WI38 (cell line): Measurements from ENCODE around the gene MFNG.

Experiments
- H3K4me3 ChIP-seq: 2 replicates; pipeline ENCODE4 v1.5.1; 2011; ENCODE audit warnings: low read depth, mild to moderate bottlenecking, control low read depth, low read length
- CTCF ChIP-seq: IDR thresholded peaks from 2 replicates; pipeline ENCODE4 v1.5.1; 2012; ENCODE audit warnings: low read depth, mild to moderate bottlenecking, control low read depth, low read length

MFNG gene

GRCh38 chr22:37498289-37498909 lies 12.2 kb upstream of the MFNG start:
- H3K4me3 ChIP-seq, result no peak overlapping the region
- no peak for TF ChIP-seq CTCF

- no peak overlapping the region for H3K4me3 ChIP-seq
- TF ChIP-seq CTCF, result no peak
Measured at GRCh38 chr22:37497062-37497599, 10.9 kb upstream of the MFNG start.

- H3K4me3 ChIP-seq, result no peak overlapping the region
Measured at GRCh38 chr22:37496651-37497050, 10.5 kb upstream of the MFNG start.

GRCh38 chr22:37493979-37494378 lies 7.8 kb upstream of the MFNG start:
- H3K4me3 ChIP-seq, result no peak overlapping the region
- TF ChIP-seq CTCF, result no peak

More at GRCh38 chr22:37496651-37497050, 10.5 kb upstream of the MFNG start:
- TF ChIP-seq CTCF, result no peak

- H3K4me3 ChIP-seq, result no peak overlapping the region
- peak; percentile 60 for TF ChIP-seq CTCF
Measured at GRCh38 chr22:37492428-37493344, 6.5 kb upstream of the MFNG start.

GRCh38 chr22:37491559-37492427 lies 5.6 kb upstream of the MFNG start:
- no peak overlapping the region for H3K4me3 ChIP-seq
- no peak for TF ChIP-seq CTCF
